IPS-18a (cell line): Measurements from ENCODE around the gene TUBG1.

Source experiments
- H3K27ac ChIP-seq: one replicate; pipeline ENCODE4 v1.5.1; 2013; ENCODE audit warnings: low read length
- H3K27me3 ChIP-seq: one replicate; pipeline ENCODE4 v1.6.1; 2013; ENCODE audit warnings: mild to moderate bottlenecking, low read length; ENCODE audit not compliant: control insufficient read depth, insufficient read depth
- H3K36me3 ChIP-seq: one replicate; pipeline ENCODE4 v1.6.1; 2013; ENCODE audit warnings: low read depth, low read length; ENCODE audit not compliant: control insufficient read depth
- H3K4me1 ChIP-seq: one replicate; pipeline ENCODE4 v1.6.1; 2013; ENCODE audit warnings: low read depth, low read length; ENCODE audit not compliant: control insufficient read depth
- H3K4me3 ChIP-seq: one replicate; pipeline ENCODE4 v1.5.1; 2013; ENCODE audit warnings: low read length
- H3K9ac ChIP-seq: one replicate; pipeline ENCODE4 v1.6.1; 2013; ENCODE audit warnings: mild to moderate bottlenecking, low read length, moderate library complexity
- H3K9me3 ChIP-seq: one replicate; pipeline ENCODE4 v1.6.1; 2013; ENCODE audit warnings: low read depth, low read length; ENCODE audit not compliant: control insufficient read depth

The TUBG1 gene

GRCh38 chr17:42660692-42661345 is 51.3 kb downstream of the TUBG1 start:
- no peaks in the 10 kb centered on the region for H3K9me3 ChIP-seq
- H3K27ac ChIP-seq = no peak overlapping the region
- peak overlapping the region; percentile 6 for H3K4me3 ChIP-seq
- H3K4me1 ChIP-seq = peaks cover 7% of the 10 kb centered on the region
- H3K9ac ChIP-seq = no peak overlapping the region
- peaks cover 4% of the 10 kb centered on the region for H3K36me3 ChIP-seq
- H3K27me3 ChIP-seq = no peaks in the 10 kb centered on the region
